ENCODE results near the gene ITLN2. TPM values are rescaled to one million over a fixed set of nuclear protein-coding genes. Genes with fewer than 3 reads are reported as not detected.

ITLN2 gene
- total RNA-seq, 1 experiment from 2014 or later: not detected

- BruUV-seq (replicated peaks): no TSS peak
- H3K36me3 Mint-ChIP-seq (ENCODE audit: insufficient read depth, unreplicated experiment): no peaks in the 10 kb centered on the region
- no peaks in the 10 kb centered on the region for H3K4me1 Mint-ChIP-seq (ENCODE audit: insufficient read depth, unreplicated experiment)
- intact Hi-C loops (cut with micrococcal nuclease): no loop called here
- DNase-seq (ENCODE audit: unreplicated experiment): no peak
- no peaks in the 10 kb centered on the region for H3K9me3 Mint-ChIP-seq (ENCODE audit: unreplicated experiment)
- TF ChIP-seq CTCF (IDR thresholded peaks at IDR 0.05; ENCODE audit: unreplicated experiment): no peak
- H3K27me3 Mint-ChIP-seq (ENCODE audit: insufficient read depth, unreplicated experiment): peaks cover 9% of the 10 kb centered on the region
- no peak overlapping the region for H3K27ac Mint-ChIP-seq (ENCODE audit: low read depth, unreplicated experiment)
- ChIA-PET POLR2A (interaction anchor here (0.7 to 1.0 kb wide), 4 partner anchors 19 to 419 kb away, joined by 3 read pairs; partner anchors contain the start of gene F11R), CTCF (interaction anchor here (0.6 to 1.6 kb wide), 15 partner anchors 15 to 767 kb away, joined by 3 to 8 read pairs (median 3); partner anchors contain the start of gene ITLN2)
- no peak overlapping the region for H3K4me3 Mint-ChIP-seq (ENCODE audit: unreplicated experiment)
Observed at GRCh38 chr1:160973491-160973890, 18.9 kb upstream of the ITLN2 start.

- Mint-ChIP-seq H3K27ac (ENCODE audit: low read depth, unreplicated experiment) (no peak overlapping the region), H3K27me3 (ENCODE audit: insufficient read depth, unreplicated experiment) (peaks cover 9% of the 10 kb centered on the region), H3K9me3 (ENCODE audit: unreplicated experiment) (no peaks in the 10 kb centered on the region), H3K4me1 (ENCODE audit: insufficient read depth, unreplicated experiment) (no peaks in the 10 kb centered on the region), H3K36me3 (ENCODE audit: insufficient read depth, unreplicated experiment) (no peaks in the 10 kb centered on the region), H3K4me3 (ENCODE audit: unreplicated experiment) (no peak overlapping the region)
- intact Hi-C loops (cut with micrococcal nuclease): no loop called here
- CTCF ChIA-PET: interaction anchor here (0.7 to 1.5 kb wide), 8 partner anchors 9 to 142 kb away, joined by 3 to 6 read pairs (median 4); no protein-coding TSS in a partner anchor
- no peak for DNase-seq (ENCODE audit: unreplicated experiment)
- POLR2A ChIA-PET: interaction anchor here (0.7 to 1.0 kb wide), 3 partner anchors 19 to 48 kb away, joined by 3 read pairs; partner anchors contain the start of gene F11R
- no TSS peak for BruUV-seq (replicated peaks)
- TF ChIP-seq CTCF (IDR thresholded peaks at IDR 0.05; ENCODE audit: unreplicated experiment): no peak
Observed at GRCh38 chr1:160972939-160973338, 18.3 kb upstream of the ITLN2 start.

DNA sequence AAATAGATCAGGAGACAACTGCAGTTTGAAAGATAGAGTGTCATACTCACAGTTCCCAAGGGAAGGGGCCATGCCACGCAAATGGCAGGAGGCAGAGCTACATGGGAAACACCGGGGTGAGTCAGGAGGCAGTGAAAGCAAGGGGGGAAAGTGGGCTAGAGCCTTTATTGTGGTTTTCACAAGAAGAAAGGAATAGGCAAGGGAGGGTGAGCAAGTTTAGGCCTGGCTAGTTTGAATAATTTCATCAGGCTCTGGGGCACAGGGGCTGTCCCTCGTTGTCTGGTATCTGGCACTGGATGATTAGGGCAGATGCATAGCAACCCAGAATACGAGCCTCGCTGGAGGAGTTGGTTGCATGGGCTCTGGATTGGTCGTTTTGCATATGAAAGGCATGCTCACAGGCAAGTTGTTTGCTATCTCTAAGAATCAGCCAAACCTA is 17.0 kb upstream of the ITLN2 start:
- no TSS peak for BruUV-seq (replicated peaks)
- ChIA-PET POLR2A (no interaction called here), CTCF (interaction anchor here (1.3 to 1.5 kb wide), 2 partner anchors 20 to 137 kb away, joined by 4 read pairs; no protein-coding TSS in a partner anchor)
- H3K4me3 Mint-ChIP-seq (ENCODE audit: unreplicated experiment): no peak overlapping the region
- TF ChIP-seq CTCF (IDR thresholded peaks at IDR 0.05; ENCODE audit: unreplicated experiment): no peak
- intact Hi-C loops (cut with micrococcal nuclease): no loop called here
- no peak for DNase-seq (ENCODE audit: unreplicated experiment)
- no peaks in the 10 kb centered on the region for H3K36me3 Mint-ChIP-seq (ENCODE audit: insufficient read depth, unreplicated experiment)
- H3K27ac Mint-ChIP-seq (ENCODE audit: low read depth, unreplicated experiment): no peak overlapping the region
- no peaks in the 10 kb centered on the region for H3K4me1 Mint-ChIP-seq (ENCODE audit: insufficient read depth, unreplicated experiment)
- peaks cover 9% of the 10 kb centered on the region for H3K27me3 Mint-ChIP-seq (ENCODE audit: insufficient read depth, unreplicated experiment)
- H3K9me3 Mint-ChIP-seq (ENCODE audit: unreplicated experiment): no peaks in the 10 kb centered on the region

- BruUV-seq (replicated peaks): no TSS peak
- POLR2A ChIA-PET: interaction anchor here (0.6 to 1.7 kb wide), 2 partner anchors 11 to 50 kb away, joined by 3 to 7 read pairs; no protein-coding TSS in a partner anchor
- CTCF ChIA-PET: interaction anchor here (0.6 to 3.2 kb wide), 6 partner anchors 9 to 128 kb away, joined by 3 to 17 read pairs (median 6); partner anchors contain the start of gene ITLN2
- no peak for DNase-seq (ENCODE audit: unreplicated experiment)
- H3K27me3 Mint-ChIP-seq (ENCODE audit: insufficient read depth, unreplicated experiment): no peaks in the 10 kb centered on the region
- H3K4me3 Mint-ChIP-seq (ENCODE audit: unreplicated experiment): no peak overlapping the region
- no peaks in the 10 kb centered on the region for H3K36me3 Mint-ChIP-seq (ENCODE audit: insufficient read depth, unreplicated experiment)
- intact Hi-C loops (cut with micrococcal nuclease): no loop called here
- no peaks in the 10 kb centered on the region for H3K4me1 Mint-ChIP-seq (ENCODE audit: insufficient read depth, unreplicated experiment)
- no peak overlapping the region for H3K27ac Mint-ChIP-seq (ENCODE audit: low read depth, unreplicated experiment)
- no peak for TF ChIP-seq CTCF (IDR thresholded peaks at IDR 0.05; ENCODE audit: unreplicated experiment)
- H3K9me3 Mint-ChIP-seq (ENCODE audit: unreplicated experiment): no peaks in the 10 kb centered on the region
Observed at GRCh38 chr1:160963521-160963920, 8.9 kb upstream of the ITLN2 start.

Measured in MCF 10A (cell line).